SH-SY5Y (cell line): Measurements from ENCODE around the gene SLC16A8.

ENCODE experiments used
- GATA2 ChIP-seq: IDR thresholded peaks from 2 replicates; pipeline ENCODE4 v1.6.1; 2011; ENCODE audit warnings: mild to moderate bottlenecking, low read depth, low read length
- GATA3 ChIP-seq: IDR thresholded peaks from 2 replicates; pipeline ENCODE4 v1.6.1; 2011; ENCODE audit warnings: low read depth, mild to moderate bottlenecking, low read length, moderate library complexity

Gene SLC16A8

DNA sequence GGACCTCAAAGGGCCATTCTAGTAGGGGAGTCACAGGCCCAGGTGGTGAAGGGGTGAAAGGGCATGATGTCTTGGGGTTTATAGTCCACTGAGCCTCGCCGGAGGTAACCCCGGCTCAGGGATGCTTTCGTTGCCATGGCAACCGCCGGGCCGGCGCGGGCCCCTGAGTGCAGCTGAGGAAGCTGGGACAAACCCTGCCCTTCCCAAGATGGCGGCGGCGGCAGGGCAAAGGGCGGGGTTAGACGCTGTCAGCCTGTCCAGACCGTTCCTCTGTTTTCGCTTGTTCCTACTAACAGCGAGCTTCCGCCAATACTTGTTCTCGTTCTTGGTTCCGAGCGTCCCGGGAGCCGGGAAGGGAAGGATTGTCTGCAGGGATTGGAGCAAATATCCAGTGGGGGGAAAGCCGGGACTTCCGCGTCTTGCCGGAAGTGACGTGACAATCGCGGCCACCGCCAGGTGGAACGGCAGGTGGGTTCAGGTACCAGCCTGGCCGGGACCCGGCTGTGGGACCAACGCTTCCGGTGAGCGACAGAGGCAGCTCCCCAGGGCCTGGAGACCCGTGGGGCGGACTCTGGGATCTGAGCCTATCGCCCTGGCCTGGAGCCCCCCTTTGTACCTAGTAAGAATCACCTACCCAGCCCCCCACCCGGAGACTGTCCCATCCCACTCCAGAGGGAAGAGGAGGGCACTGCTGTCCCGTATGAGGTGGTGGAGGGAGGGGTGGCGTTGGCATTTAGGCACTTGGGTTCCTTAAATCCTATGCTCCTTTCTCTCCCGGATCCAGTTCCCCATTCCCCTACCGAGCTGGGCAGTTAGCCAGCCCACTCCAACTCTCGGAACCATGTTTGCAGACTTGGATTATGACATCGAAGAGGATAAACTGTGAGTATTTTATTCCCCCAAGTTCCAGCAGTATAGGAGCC, 26.8 kb downstream of the SLC16A8 start, which contains the start of gene PICK1:
Gene PICK1, plus strand, starts transcription at position 436 of the 923 bp plus-strand sequence. Its CDS starts 406 bp downstream, at position 842.
- TF ChIP-seq GATA3 = no peak
- TF ChIP-seq GATA2 = no peak

DNA sequence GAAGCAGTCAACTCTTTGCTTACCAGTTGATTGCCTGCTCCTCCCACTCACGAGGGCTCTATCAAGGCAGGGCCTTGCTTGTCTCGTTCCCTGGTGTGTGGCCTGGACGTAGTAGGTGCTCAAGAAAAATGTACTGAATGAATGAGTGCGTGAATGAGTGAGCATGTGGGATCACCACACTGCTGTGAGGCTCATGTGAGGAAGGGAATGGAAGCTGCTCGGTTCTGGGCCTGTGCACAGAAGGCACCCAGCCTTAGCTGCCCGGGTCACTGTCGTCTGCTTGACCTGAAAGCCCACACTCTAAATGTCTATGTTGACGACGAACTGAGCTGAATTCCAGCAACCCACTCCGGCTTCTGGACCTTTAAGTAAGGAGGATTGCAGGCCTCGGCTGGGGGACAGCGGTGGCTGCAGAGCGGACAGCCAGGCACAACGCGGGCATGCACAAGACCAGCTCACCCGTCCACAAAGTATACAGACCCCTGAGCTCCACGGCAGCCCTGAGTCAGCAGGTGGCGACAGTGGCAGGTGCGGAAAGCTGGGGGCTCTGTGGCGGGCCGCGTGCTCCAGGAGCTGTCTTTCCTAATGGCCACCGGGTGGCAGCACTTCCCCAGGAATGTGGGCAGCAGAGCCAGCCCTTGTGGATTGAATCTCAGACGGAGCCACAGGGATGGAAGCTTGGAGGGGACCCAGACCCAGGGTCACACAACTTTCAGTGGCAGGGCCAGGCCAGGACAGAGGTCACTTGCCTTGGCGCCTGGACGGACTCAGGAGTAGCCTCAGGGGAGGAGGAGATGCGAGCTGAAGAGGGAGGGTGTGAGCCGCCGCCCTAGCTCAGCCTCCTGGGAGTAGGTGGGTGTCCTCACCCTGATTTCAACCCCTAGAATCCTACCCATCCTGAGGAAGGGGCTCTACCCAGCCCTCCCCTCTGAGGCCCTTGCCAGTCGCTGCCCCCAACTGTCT, 31.8 kb downstream of the SLC16A8 start:
- TF ChIP-seq GATA2 (no peak), GATA3 (no peak)

DNA sequence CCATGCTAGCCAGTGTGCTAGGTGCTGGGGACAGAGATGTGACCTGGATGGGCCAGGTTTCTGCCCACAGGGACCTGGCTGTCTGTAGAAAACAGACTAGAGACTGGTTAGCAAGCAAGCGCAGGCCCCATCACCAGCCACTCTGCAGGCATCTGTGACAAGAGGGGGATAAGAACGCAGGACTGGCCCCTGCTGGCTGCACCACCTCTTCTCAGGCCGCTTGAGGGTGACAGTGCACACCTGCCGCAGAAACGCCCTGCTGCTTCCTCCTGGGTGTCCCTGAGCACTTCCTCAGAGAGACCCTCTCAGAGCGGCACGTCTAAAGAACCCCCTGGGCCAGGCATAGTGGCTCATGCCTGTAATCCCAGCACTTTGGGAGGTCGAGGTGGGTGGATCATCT, 32.7 kb downstream of the SLC16A8 start:
- TF ChIP-seq GATA3 = no peak
- no peak for TF ChIP-seq GATA2

DNA sequence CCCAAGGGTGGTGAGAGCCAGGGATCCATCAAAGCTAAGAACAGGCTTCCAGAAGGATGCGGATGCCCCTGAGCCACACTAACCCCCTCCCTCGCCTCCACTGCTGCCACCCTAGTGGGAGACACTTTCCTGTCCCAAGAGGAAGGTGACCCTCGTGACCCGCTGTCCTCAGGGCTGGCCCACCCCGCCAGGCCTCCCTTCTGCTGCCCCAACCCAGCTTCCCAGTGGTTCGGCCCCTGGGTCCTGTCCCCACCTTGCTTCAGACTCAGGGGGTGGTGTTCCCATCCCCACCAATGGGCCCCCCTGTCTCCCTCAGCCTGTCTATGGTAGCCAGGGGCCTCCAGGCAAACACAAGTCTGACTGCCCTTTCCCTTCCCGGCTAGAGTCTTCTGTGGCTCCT, 33.3 kb downstream of the SLC16A8 start:
- TF ChIP-seq GATA2 = no peak
- TF ChIP-seq GATA3 = no peak

DNA sequence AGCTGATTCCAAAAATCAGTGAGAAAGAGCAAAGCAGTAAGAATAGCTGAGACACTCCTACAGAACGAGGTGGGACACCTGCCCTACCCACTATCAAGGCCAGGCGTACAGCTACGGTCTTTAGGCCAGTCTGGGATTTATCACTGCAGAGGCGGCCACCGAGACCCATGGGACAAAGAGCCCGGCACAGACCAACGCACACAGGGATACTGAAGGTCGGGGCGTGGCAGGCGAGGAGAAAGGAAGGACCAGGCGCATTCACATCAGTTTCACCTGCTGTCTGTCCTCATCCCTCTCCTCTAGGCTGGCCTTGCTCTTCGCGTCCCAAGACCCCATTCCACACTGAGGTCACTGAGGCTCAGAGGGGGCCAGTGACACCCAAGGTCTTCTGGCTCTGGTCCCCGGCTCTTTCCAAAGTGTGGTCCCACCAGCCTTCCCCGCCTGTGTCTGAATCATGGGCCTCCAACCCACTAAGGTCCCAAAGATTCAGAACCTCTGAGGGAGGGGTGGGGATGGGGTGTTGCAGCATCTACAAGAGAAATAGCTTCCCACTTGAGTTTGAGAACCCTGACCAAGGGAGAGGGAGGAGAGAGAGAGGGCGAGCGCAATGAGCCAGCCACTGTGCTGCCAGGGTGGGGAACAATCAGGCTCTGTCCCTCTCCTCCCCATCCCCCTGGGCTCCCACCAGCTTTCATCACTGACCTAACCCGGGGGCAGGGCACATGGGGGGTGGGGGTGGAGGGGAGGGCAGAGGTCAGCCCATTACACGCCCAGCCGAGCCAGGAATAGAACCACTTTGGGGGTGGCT, 34.0 kb downstream of the SLC16A8 start:
- TF ChIP-seq GATA3 (no peak), GATA2 (no peak)

DNA sequence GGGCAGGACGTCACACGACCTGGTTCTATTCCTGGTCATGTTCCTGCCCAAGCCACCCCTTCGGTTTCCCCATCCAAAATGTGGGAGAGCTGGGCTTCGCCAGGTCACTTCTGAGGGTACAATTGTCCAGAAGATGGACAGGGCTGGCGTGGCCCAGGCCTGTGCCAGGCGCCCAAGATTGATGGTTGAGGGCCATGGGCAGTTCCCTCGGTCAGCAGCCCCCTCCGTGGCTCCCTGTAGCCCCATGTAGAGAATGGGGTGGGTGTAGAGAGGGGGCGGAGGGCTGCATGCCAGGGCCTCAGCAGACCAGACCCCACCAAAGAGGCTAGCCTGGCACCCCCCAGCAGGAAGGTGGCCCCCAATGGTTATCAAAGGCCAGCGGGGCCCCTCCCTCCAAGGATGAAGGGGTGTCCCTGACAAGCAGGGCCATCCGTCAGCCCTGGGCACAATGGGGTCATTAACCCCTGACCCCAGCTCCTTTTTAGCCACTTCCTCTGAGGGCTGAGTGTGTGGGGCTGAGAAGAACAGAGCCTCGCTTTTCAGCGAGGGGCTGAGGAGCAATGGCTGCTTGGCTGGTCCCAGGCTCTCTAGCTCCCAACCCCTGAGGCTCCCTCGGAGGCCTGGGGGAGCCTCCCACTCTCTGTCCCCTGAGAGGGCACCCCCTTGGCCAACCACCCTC, 37.8 kb downstream of the SLC16A8 start:
- TF ChIP-seq GATA3 = no peak

DNA sequence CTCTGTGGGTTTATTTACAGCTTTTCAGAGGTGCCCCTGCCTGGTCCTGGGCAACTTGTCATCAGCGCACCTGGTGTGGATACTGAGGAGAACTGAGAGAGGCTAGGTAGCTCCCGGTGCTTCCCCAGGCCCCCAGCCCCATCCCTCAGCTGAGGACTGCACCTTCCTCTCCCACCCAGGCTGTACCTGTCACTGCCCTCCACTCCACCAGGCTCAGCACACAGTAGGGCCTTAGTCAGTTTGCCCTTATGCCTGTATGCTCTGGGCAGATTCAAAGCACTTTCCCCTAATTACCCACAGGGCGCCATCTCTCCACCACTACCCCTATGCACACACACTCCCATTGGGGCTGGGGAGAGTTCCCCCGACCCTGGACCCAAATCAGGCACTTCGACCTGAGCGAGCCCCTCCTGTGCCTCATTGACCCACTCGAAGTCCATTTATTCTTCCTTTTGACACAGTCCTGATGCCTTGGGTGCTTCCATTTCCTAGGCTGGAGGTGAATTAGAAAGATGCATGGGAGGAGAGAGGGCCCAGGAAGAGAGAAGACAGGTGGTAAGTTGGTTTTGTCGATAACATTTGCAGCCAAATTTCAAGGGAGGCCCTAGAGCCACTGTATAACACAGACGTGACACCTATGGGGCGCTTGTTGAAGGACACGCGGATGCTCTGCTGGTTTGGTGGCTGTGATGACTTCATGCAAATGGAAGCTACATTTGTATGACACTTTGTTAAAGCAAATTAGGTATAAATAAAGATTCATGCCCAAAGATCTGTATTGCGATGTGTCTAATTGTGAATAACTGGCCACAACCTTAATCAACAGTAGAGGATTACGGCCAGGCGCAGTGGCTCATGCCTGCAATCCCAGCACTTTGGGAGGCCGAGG, 40.6 kb downstream of the SLC16A8 start:
- TF ChIP-seq GATA3 = no peak
- TF ChIP-seq GATA2 = no peak

DNA sequence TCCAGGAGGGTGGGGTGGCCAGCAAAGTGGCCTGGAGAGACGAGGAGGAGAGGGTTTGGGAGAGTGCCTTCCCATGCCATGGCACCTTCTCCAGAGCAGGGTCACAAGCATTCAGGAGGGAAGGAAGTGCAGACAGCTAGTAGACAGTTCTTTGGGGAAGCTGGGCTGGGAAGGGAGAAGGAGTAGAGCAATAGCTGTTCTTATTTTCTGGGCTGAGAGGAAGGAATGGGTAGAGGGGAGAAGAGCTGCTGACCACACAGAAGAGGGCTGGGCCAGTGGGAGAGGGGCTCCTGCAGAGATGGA, 41.5 kb downstream of the SLC16A8 start:
- TF ChIP-seq GATA2 = no peak
- TF ChIP-seq GATA3 = no peak

DNA sequence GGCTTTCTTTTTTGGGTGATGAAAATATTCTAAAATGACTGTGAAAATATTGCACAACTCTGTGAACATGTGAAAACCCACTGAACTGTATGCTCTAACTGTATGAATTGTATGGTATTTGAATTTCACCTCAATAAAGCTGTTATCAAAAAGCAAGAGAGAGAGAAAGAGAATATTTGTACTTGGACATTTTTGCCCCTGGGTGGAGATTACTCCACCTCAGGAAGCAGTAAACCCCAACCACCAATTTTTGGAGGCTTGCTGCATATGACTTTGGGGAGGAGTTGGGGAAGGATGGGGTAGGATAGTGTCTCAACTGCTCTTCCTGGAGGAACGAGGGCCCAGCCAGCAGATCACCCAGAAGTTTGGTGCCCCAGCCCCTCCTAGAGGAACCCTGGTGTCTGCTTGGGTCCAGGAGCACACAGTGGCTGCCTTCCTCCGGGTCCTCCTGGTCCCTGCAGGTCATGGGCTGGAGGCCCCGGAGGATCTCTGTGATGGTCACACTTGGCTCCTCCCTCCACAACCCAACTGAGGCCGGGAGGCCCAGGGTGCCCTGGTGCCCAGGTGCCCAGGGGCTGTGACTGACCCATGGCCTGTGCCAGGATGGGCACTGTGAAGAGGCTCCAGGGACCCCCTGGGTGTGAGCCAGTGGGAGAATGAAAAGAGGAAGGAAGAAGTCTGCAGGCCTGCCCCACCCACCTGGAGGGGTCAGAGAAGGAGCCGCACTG, 42.1 kb downstream of the SLC16A8 start:
- no peak for TF ChIP-seq GATA3

DNA sequence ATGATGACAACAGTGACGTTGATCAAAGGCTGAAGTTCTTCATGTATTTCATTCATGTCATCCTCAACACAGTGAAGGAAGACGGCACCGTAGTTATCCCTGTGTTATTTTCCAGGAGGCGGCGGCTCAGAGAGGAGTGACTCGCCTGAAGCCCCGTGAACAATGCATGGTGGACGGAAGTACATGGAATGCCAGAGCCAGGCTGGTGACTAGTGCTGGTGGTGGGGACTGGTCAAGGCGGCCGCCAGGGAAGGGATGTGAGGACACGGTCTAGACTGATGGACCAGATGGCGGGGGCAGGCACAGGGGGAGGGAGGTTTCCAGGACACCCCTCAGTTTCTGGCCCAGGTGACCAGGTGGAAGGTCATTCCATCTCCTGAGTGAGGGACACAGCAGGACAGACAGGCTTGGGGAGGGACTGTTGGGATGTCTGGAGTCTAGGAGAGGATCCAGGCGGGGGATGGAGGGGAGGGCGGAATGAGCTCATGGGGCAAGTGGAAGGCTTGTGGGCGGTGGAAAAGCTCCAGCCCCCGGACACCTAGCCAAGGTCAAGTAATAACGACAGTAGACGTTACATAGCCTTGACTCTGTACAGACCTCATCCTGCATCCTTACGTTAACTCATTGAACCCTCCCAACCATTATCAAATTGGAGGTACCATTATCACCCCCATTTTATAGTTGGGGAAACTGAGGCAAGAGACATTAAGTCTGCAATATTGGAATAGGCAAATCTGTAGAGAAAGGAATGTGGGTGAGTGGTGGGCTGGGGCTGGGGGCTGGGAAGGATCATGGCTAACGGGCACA, 42.8 kb downstream of the SLC16A8 start:
- TF ChIP-seq GATA3 = no peak
- no peak for TF ChIP-seq GATA2
